SK-N-SH (cell line): Measurements from ENCODE around the gene KRT37.

Experiments used
- EZH2phosphoT487 ChIP-seq: fragments of 200-600 bp; sonication (generic); IDR thresholded peaks from 2 replicates; pipeline ENCODE4 v1.6.1; 2017; ENCODE audit warnings: low read depth, mixed run types, mild to moderate bottlenecking, antibody characterized with exemption, moderate library complexity, borderline replicate concordance
- GABPA ChIP-seq: IDR thresholded peaks from 2 replicates; pipeline ENCODE4 v1.4.0; 2012; ENCODE audit warnings: low read depth, mild to moderate bottlenecking
- JUND ChIP-seq: IDR thresholded peaks from 2 replicates; pipeline ENCODE4 v1.4.0; 2012
- MEF2A ChIP-seq: IDR thresholded peaks from 2 replicates; pipeline ENCODE4 v1.4.0; 2012; ENCODE audit warnings: low read depth, borderline replicate concordance
- NRF1 ChIP-seq: IDR thresholded peaks from 2 replicates; pipeline ENCODE4 v1.6.1; 2012; ENCODE audit warnings: low read depth, mild to moderate bottlenecking, low read length
- POLR2AphosphoS5 ChIP-seq: IDR thresholded peaks from 2 replicates; pipeline ENCODE4 v1.6.1; 2012; ENCODE audit warnings: low read depth, low read length
- RAD21 ChIP-seq: IDR thresholded peaks from 2 replicates; pipeline ENCODE4 v1.6.1; 2012; ENCODE audit warnings: mild to moderate bottlenecking, low read length
- RFX5 ChIP-seq: IDR thresholded peaks from 2 replicates; pipeline ENCODE4 v1.6.1; 2012; ENCODE audit warnings: mild to moderate bottlenecking, improper control_type of control experiment, low read length
- SIN3A ChIP-seq: IDR thresholded peaks from 2 replicates; pipeline ENCODE4 v1.6.1; 2012; ENCODE audit warnings: low read depth, mild to moderate bottlenecking, low read length, moderate library complexity, borderline replicate concordance
- TAF1 ChIP-seq: IDR thresholded peaks from 2 replicates; pipeline ENCODE4 v1.6.1; 2012; ENCODE audit warnings: low read depth, mild to moderate bottlenecking, low read length, moderate library complexity, borderline replicate concordance
- YY1 ChIP-seq: IDR thresholded peaks from 2 replicates; pipeline ENCODE4 v1.4.0; 2012; ENCODE audit warnings: low read depth, mild to moderate bottlenecking
- TF ChIP-seq, protein P1 (sequence below): fragments of 200-600 bp; sonication (generic); IDR thresholded peaks from 2 replicates; pipeline ENCODE4 v1.6.1; 2017; ENCODE audit warnings: antibody characterized with exemption, mild to moderate bottlenecking, moderate library complexity
- TF ChIP-seq, protein P2 (sequence below): IDR thresholded peaks from 2 replicates; pipeline ENCODE4 v1.4.0; 2012; ENCODE audit warnings: low read depth, borderline replicate concordance
- TF ChIP-seq, protein P3 (sequence below): IDR thresholded peaks from 2 replicates; pipeline ENCODE4 v1.6.1; 2012; ENCODE audit warnings: mild to moderate bottlenecking, low read depth, low read length, moderate library complexity

DNA sequence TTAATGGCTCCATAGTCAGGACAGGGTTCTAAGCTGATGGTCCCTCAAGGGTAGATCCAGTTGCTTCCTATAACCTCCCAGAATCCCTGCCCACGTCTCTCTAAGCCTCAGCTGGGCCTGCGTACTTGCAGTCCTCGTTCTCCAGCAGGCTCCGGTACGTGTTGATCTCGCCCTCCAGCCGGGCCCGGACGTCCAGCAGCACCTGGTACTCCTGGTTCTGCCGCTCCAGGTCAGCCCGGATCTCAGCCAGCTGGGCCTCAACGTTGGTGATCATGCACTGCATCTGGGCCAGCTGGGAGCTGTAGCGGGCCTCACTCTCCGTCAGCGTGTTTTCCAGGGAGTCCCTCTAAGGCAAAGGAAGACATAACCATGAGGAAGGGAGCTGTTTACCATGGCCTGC is 38.3 kb upstream of the KRT37 start:
- TF ChIP-seq EZH2phosphoT487 (no peak), RFX5 (no peak), TAF1 (no peak), NRF1 (no peak), JUND (no peak), RAD21 (no peak), POLR2AphosphoS5 (no peak), YY1 (no peak), GABPA (no peak), SIN3A (no peak), MEF2A (no peak)
- TF ChIP-seq, protein P1, sequence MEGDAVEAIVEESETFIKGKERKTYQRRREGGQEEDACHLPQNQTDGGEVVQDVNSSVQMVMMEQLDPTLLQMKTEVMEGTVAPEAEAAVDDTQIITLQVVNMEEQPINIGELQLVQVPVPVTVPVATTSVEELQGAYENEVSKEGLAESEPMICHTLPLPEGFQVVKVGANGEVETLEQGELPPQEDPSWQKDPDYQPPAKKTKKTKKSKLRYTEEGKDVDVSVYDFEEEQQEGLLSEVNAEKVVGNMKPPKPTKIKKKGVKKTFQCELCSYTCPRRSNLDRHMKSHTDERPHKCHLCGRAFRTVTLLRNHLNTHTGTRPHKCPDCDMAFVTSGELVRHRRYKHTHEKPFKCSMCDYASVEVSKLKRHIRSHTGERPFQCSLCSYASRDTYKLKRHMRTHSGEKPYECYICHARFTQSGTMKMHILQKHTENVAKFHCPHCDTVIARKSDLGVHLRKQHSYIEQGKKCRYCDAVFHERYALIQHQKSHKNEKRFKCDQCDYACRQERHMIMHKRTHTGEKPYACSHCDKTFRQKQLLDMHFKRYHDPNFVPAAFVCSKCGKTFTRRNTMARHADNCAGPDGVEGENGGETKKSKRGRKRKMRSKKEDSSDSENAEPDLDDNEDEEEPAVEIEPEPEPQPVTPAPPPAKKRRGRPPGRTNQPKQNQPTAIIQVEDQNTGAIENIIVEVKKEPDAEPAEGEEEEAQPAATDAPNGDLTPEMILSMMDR, result no peak
- TF ChIP-seq, protein P2, sequence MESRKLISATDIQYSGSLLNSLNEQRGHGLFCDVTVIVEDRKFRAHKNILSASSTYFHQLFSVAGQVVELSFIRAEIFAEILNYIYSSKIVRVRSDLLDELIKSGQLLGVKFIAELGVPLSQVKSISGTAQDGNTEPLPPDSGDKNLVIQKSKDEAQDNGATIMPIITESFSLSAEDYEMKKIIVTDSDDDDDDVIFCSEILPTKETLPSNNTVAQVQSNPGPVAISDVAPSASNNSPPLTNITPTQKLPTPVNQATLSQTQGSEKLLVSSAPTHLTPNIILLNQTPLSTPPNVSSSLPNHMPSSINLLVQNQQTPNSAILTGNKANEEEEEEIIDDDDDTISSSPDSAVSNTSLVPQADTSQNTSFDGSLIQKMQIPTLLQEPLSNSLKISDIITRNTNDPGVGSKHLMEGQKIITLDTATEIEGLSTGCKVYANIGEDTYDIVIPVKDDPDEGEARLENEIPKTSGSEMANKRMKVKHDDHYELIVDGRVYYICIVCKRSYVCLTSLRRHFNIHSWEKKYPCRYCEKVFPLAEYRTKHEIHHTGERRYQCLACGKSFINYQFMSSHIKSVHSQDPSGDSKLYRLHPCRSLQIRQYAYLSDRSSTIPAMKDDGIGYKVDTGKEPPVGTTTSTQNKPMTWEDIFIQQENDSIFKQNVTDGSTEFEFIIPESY, result no peak
- TF ChIP-seq, protein P3, sequence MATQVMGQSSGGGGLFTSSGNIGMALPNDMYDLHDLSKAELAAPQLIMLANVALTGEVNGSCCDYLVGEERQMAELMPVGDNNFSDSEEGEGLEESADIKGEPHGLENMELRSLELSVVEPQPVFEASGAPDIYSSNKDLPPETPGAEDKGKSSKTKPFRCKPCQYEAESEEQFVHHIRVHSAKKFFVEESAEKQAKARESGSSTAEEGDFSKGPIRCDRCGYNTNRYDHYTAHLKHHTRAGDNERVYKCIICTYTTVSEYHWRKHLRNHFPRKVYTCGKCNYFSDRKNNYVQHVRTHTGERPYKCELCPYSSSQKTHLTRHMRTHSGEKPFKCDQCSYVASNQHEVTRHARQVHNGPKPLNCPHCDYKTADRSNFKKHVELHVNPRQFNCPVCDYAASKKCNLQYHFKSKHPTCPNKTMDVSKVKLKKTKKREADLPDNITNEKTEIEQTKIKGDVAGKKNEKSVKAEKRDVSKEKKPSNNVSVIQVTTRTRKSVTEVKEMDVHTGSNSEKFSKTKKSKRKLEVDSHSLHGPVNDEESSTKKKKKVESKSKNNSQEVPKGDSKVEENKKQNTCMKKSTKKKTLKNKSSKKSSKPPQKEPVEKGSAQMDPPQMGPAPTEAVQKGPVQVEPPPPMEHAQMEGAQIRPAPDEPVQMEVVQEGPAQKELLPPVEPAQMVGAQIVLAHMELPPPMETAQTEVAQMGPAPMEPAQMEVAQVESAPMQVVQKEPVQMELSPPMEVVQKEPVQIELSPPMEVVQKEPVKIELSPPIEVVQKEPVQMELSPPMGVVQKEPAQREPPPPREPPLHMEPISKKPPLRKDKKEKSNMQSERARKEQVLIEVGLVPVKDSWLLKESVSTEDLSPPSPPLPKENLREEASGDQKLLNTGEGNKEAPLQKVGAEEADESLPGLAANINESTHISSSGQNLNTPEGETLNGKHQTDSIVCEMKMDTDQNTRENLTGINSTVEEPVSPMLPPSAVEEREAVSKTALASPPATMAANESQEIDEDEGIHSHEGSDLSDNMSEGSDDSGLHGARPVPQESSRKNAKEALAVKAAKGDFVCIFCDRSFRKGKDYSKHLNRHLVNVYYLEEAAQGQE, result no peak
